GM19351 (cell line): ENCODE data around the gene AHSP.
A peak's percentile ranks its signal among the peaks of the same experiment; 100 is the strongest.
"Not testable (repeated sequence)": the region's sequence is repeated elsewhere in the genome, so short reads cannot be mapped to it uniquely, and the experiment has no call there.

Source experiments
- ATAC-seq: cut with Tn5 transposase; IDR thresholded peaks from one replicate; pipeline ENCODE4 v1.9.1; 2021; ENCODE audit warnings: mild to moderate bottlenecking, moderate library complexity; ENCODE audit not compliant: unreplicated experiment

Gene AHSP

GRCh38 chr16:31499928-31500327 lies 27.8 kb upstream of the AHSP start:
- no peak for ATAC-seq

GRCh38 chr16:31501226-31501965 lies 26.3 kb upstream of the AHSP start:
- no peak for ATAC-seq

- no peak for ATAC-seq
Observed at GRCh38 chr16:31501966-31502348, 25.7 kb upstream of the AHSP start.

- no peak for ATAC-seq
Observed at GRCh38 chr16:31502981-31503380, 24.7 kb upstream of the AHSP start.

- ATAC-seq: not testable (repeated sequence)
Observed at GRCh38 chr16:31503555-31503954, 24.1 kb upstream of the AHSP start.

- ATAC-seq: no peak
Observed at GRCh38 chr16:31504159-31504558, 23.5 kb upstream of the AHSP start.

GRCh38 chr16:31505483-31505882 lies 22.2 kb upstream of the AHSP start:
- ATAC-seq: peak; percentile 48

GRCh38 chr16:31507617-31507928 lies 20.1 kb upstream of the AHSP start:
- ATAC-seq: peak; percentile 1

- peak; percentile 88 for ATAC-seq
Observed at GRCh38 chr16:31507929-31508705, 19.6 kb upstream of the AHSP start, which contains the start of gene RUSF1. Gene RUSF1, minus strand, starts transcription at chr16:31508391. Its CDS starts 18 bp downstream, at chr16:31508373.

GRCh38 chr16:31508706-31509195 lies 18.9 kb upstream of the AHSP start:
- ATAC-seq: peak; percentile 0

- no peak for ATAC-seq
Observed at GRCh38 chr16:31513126-31513525, 14.6 kb upstream of the AHSP start.

- ATAC-seq: no peak
Observed at GRCh38 chr16:31513884-31514283, 13.8 kb upstream of the AHSP start.

GRCh38 chr16:31517800-31518402 lies 9.8 kb upstream of the AHSP start:
- ATAC-seq: no peak

GRCh38 chr16:31519759-31520431 lies 7.8 kb upstream of the AHSP start:
- no peak for ATAC-seq

GRCh38 chr16:31521368-31521767 lies 6.3 kb upstream of the AHSP start:
- ATAC-seq: no peak

GRCh38 chr16:31522071-31522470 lies 5.6 kb upstream of the AHSP start:
- no peak for ATAC-seq

- not testable (repeated sequence) for ATAC-seq
Observed at GRCh38 chr16:31523768-31524167, 3.9 kb upstream of the AHSP start.

GRCh38 chr16:31525113-31525512 lies 2.6 kb upstream of the AHSP start:
- no peak for ATAC-seq

- ATAC-seq: no peak
Observed at GRCh38 chr16:31528523-31529107, 915 bp downstream of the AHSP start.

GRCh38 chr16:31529108-31529936 lies 1.6 kb downstream of the AHSP start:
- no peak for ATAC-seq
